Head of caudate nucleus (tissue), 42 donors: ENCODE data around the gene RABGAP1.

Source experiments
- DNase-seq, 42 donors: peaks; one replicate each; pipeline versions ENCODE4 v3.0.0 to v3.0.0-alpha.2; 2020 to 2021; ENCODE audit warnings: mixed read lengths in 7 of 42
- intact Hi-C: fragments of 100-400 bp; cut with DNase I; formaldehyde crosslinking; loops from one replicate; pipeline ENCODE4 v1.15.0; 2022

RABGAP1 gene

DNA sequence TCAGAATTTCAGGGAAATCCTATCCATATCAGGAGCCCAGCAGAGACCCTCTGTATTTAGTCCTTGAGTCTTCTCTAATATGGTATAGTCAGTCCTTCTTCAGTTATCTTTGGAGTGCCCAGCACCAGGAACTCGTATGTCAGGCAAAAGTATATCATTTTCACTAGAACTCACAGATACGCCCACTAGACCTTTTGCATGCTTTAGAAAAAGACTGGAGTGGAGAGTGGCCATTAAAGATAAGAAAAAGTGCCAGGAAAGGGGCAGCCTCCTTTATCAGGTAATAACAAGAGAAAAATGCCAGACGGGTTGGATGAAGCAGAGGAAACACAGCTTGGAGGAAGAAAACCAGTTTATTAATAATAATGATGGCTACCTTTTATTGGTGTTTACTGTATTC lies 156.2 kb downstream of the RABGAP1 start:
- intact Hi-C loops, result no loop called here

DNA sequence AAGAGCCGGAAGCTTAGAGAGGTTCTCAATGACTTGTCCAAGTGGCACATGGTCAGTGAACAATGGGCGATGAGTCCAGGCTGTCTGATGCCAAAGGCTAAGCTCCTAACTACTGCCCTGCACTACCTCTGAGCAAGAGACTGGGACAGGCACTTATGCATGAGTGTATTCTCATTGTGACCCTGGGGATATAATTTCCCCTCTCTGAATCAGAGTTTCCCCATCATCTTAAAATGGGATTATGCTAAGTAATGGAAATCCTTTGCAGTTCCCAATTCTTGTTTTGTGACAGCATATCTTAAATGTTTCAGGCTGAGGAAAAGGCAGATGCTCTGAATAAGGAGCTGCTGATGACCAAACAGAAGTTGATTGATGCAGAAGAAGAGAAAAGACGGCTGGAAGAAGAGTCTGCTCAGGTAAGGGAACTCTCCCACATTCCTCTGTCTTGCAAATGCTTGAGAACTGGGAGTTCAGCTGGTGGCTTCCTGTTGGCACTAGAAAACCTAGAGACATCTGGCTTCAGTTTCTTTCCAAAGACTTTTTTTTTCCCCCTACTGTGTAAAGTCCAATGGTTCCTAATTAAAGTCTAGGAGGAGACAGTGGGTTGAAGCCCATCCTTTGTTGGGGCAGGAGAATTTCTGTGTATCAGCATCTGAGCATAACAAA lies 156.7 kb downstream of the RABGAP1 start:
- no peak for DNase-seq
- intact Hi-C loops, result no loop called here

More for the DNA sequence above, 156.2 kb downstream of the RABGAP1 start:
- DNase-seq, result no peak

DNA sequence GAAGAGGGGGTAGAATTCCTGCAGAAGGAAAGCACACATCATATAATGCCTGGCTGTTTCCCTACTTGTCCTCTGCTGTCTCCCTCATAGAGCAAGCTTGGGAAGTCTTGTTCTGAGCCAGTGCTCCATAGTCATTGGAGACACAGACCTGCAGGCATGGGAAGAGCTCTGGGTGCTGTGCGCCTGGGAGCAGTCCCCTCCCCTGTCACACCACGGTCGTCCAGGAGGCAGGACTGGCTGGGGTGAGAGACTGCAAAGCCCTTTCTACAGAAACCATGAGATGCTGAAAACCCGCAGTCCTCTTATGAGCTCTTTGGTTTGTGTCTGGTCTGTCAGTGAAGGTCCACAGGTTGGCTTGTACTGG lies 157.3 kb downstream of the RABGAP1 start:
- no peak for DNase-seq
- intact Hi-C loops, result no loop called here

DNA sequence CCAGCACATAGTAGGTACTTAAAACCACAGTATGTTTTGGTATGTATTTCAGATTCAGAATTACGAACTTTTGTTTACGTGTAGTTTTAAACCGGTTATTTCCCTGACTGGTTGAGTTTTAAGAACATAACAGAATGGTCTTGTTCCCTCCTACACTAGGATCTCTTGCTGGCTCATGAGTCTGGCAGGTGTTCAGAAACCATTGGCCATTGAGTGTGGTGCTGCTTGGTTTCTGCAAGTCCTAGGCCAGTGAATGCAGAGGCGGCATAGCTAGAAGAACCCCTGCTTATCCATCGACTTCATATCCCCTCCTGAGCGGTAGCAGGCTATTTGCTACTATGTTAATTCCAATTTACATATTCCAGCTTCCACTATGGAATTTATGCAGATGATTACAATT lies 158.2 kb downstream of the RABGAP1 start:
- intact Hi-C loops, result no loop called here
- DNase-seq, result peak in 3 of 42 donors; percentile 33 to 47 (median 46)

DNA sequence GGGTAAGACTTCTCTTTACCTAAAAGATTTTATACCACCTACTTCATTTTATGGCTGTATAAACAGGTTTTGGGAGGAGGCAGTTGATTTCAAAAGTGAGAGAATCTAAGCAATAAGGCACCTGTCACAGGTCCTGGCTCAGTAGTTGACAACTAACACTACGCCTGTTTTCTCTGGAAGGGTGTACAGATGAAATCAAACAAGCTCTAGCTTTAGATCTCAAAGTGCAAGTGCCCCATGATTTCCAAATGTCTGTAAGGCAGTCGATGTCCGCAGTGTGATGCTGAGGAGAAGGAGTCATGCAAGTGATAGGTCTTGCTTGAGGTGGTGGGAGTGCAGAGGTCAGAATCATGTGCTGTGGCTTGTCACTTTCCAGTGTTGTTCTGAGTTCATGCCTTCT lies 158.7 kb downstream of the RABGAP1 start:
- DNase-seq, result no peak
- intact Hi-C loops, result no loop called here

DNA sequence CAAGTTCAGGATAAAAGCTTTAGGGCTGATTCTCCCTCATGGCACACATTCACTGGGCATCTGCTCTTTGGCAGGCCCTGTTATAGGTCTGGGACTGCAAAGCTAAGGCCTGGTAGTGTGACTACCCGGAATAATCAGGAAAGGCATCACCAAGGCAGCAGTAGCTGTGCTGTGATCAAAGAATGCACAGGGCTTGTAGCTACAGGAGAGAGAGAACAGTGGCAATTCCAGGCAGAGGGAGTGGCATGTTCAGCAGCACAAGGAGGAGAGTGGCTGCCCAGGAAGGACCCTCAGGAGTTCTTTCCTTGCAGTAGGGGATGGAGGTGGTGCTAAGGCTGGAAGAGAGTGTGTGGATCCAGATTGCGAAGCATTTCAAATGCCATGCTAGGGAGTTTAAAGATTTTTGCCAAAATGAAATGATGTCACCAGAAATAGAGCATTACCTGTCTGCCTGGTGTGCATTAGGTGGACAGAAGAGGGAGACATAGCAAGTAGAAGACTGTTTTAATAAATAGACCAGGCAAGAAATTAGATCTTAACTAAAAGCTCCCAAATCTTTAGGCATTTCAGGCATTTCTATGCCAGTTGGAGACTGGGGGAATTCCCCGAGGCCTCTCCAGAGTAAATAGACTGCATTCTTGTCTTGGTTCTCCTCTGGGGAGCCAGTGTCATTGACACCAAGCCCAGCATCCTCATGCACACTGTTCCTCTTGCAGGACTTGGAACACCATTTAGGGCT lies 161.7 kb downstream of the RABGAP1 start:
- DNase-seq, result peak in 3 of 42 donors; percentile 20 to 60 (median 42)
- intact Hi-C loops, result no loop called here

DNA sequence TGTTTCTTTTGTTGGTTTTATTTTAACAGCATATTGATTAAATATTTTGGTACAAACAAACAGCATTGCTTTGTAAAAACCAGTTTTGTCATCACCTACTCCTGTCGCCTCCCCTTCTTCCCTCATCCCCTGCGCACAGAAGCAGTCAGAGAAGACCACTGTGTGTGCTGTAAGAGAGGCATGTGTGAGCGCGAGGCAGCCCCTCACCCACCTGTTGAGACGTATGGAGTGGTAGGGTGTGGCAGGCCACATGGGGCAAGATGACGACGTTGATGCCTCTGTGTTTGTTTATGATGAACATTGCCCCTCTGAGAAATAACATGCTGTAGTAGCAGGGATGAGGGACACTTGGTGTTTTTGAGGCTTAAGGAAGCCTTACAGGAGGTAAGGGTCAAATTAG lies 164.0 kb downstream of the RABGAP1 start:
- DNase-seq, result peak in 1 of 42 donors; percentile 29
- intact Hi-C loops, result no loop called here

DNA sequence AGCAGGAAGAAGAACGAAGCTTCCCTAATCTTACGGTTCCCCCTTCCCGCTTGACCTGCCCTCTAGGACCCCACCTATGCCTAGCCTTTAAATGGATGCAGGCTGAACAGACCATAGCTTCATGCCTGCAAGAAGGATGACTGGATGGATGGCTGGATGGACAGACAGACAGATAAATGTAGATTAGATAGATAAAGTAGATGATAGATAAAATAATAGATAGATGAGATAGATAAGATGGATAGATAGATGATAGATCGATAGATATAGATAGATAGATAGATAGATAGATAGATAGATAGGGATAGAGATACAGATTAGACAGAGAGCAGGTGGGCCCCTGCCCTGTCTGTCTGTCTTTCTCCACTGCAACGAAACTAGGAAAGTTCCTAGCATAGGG lies 164.7 kb downstream of the RABGAP1 start:
- DNase-seq, result peak in 1 of 42 donors; percentile 4
- intact Hi-C loops, result no loop called here

DNA sequence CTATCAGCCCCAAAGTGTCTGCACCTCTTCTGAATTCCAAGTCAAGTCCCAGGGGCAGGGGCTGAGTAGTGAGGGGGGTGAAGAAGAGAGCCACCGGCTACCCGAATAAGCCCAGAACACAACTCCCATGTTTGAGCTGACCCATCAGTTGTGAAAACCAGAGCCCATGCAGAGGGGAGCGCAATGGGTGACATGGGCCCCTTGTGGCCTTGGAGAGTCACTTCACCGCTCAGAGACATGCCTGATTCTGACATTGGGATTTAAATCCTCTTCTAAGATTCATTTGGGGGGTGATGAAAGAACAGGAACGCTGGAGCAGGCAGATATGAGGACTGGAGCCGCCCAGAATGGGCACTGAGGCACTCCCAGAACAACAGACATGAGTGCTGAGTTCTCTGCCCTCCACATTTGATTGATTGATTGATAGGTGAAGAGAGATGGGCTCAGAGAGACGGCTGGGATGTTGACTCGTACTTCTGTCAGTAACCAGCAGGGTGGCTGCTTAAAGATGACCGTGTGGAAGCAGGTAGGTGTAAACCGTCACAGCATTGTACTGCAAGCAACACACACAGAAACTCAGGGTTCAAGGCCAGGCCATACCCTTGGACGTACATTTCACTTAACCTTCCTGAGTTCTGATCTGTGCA lies 166.9 kb downstream of the RABGAP1 start:
- no peak for DNase-seq
- intact Hi-C loops, result no loop called here

DNA sequence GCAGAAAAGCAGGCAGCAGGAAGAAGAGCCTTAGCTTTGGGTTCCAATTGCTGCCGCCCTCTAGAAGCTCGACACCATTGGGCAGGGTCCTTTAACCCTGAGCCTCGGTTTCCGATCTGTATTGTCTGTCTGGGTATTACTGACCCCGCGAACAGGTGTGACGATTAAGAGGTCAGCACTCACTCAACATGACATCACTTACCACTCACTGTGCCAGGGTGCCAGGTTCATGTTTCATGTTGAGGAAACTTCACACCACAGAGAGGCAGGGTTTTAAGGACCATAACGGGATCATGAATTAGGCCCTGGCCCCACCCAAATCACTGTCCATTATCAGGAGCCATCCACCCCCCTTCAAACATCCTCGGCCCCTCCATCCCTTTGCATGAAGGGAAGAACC lies 168.2 kb downstream of the RABGAP1 start:
- intact Hi-C loops, result no loop called here
- no peak for DNase-seq

DNA sequence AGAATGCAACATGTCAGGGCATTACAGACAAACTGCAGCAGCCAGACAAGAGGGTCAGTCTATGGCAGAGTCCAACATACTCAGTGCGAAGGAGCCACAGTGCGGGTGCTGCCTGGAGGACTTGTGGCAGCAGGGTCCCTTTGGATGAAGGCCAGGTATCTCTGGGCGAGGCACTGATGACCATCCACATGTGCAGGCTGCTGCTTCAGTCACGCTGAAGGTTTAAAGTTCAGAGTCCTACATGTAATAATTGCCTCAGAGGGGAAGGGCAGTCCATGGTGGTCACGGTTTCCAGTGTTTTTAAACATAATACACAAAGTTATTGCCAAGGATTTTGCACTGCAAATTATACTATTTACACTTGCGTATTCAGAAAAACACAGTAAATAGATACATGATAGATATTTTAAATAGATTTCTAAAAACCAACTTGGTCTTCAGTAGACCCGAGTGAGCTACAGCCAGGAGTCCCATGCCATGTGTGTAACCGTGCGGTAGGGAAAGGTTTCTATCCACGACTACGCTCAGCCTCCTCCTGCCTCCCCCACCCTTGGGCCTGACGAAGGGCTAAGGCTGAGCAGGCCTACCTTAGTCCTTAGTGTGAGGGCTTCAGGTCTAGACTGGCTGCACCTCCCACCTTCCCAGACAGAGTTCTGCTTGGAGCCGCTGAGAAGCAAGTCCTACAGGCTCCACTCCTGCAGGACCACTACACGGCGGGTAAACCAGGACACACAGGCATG lies 168.9 kb downstream of the RABGAP1 start:
- no peak for DNase-seq
- intact Hi-C loops, result no loop called here

DNA sequence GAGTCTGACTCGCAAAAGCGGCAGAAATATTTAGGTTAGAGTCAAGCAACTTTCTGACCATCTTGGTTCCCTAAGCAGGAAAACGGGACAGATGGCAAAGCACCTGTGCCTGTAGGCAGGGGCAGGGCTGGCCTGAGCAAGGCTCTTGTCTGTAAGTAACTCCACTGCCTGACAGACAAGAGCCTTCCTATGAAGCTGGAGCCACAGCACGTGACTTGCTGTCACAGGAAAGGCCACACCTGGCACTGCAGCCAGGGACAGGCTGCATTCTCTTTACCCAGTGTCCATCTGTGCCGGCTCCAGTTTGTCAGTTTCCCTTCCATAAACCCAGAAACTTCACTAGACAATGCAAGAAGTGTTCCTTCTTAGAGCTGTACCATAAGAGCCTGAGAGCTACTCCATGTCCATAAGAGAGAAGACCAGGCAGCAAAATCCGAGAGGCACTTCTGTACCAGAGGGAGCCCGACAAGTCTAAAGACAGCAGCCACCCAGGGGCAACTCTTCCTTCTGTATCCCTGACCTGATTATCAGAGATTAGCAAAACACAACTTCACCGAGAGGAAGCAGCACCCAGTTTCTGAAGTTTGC lies 170.7 kb downstream of the RABGAP1 start:
- intact Hi-C loops, result no loop called here

DNA sequence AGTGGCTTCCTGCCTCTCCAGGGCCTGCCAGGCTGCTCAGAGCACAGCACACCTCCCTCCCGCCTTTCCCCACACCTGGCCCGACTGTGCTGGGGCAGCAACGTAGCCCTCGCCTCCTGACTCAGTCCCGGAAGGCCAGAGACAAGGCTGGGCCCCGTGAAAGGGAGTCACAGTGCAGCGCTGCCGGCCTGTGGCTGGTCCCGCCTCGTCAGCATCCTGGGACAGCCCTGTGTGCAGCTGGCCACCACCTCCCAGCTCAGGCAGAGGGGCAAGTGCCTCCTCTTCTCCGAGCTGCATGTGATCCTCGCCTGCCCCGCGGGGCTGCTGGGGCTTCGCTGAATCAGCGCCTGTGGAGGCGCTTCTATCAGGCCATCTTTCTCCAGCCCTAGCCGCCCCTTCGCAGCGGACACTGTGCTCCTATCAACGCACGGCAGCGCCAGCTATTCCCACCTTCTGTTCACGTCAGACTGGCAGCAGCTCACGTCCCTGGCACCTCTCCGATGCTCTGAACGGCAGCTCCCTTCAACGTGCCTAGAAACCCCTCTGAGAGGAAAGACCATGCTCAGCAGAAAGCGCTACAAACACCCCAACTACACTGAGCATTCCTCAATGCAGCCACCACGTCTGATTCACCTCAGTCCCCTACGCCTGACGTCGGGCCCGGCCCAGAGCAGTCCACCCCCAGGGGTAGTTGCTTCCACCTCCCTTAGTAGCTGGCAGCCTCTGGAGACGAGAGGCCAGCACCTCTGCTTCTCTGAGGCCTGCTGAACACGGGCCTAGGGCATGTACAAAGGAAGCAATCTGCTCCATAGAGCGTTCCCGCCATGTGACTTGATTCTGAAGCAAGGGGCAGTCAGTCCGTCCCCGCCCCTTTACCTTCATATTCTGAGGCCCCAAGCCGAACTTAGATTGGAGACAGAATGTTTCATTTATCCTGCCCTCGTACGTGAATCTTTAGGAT lies 171.5 kb downstream of the RABGAP1 start:
- DNase-seq, result peak in 9 of 42 donors; percentile 20 to 65 (median 45)
- intact Hi-C loops, result no loop called here

More for the DNA sequence above, 170.7 kb downstream of the RABGAP1 start:
- DNase-seq, result no peak

DNA sequence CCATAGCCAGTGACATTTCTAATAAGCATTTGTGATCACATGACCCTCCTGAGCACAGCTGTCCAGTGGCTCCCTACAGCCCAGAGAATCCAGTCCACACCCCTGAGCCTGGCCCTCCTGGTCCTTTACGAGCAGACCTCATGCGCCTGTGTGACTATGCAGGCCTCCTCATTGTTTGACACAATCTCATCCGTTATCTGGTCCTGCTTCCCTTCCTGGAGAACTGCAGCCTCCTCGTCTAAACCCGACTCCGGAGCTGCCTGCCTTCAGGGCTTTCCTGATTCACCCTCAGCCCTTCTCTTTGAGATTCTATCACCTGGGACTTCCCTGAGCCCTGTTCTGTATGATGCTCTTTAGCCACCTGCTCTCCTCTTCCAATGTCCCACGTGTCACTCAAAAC lies 172.4 kb downstream of the RABGAP1 start:
- intact Hi-C loops, result no loop called here
- no peak for DNase-seq

DNA sequence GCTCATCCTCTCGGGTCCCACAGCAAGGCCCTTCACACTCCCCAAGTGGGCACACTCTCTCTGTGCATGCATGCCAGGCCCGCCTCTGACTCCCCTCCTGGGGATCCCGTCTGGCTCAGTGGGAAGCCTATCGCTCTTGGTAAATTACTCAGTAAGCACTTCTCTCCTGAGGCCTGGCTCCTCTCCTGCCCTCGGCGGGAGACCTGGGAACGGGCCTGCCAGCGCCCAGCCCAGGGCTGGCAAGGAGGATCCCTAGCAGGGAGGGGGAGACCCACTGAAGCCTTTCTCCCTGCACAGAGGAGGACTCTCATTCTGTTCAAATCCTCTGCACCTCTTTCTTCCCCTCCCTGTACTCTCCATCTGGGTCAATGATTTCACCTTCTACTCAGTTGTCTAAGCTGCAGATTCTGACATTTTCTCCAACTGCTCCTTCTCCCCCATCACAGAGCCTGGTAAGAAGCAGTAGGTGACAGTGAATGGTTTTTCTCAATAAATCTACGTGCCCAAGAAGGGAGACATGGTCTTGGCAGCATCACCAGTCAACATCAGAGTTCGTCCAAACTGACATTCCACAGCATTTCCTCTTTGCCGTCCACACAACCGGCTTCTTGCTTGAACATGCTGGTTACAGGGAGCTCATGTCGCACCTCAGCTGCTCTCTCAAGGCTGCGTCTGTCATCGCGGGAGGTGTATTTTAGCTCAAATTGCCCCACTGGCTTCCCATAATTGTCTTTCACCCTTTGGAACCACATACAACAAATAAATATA lies 174.5 kb downstream of the RABGAP1 start:
- peak in 1 of 42 donors; percentile 42 for DNase-seq
- intact Hi-C loops, result no loop called here

DNA sequence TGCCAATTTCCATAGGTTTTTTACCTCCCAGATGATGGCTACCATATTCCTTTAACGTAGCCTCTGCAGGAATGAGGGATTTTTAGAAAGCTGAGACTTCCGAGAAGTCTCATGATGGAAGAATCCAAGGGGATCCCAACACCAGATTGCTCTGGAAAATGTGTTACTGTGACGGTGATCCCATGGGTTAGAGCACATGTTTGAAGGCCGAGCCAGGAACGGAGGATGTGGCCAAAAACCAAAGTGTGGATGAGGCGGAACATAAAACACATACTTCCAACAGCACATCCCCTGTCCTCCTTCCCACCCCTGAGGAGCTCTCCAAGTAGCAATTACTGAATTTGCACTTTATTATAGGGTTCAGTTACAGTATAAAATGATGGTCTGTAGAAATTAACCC lies 175.2 kb downstream of the RABGAP1 start:
- intact Hi-C loops, result no loop called here
- DNase-seq, result no peak

DNA sequence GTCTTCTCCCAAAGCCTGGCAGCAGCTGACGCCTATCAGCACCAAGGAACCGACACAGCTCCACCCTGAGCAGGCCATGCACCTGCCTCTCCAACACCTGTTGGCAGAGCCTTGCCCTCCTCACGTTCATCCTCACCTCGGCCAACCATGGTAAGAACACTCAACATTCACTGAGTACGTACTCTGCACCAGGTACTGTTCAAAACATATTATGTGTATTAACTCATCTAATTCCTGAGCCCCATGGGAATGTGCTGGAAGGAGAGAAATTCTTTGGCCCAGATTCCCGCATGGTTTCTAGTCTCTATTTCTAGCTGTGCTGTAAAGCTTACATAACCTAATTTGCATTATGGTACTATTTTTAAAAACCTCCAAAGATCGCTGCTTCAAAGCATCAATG lies 178.7 kb downstream of the RABGAP1 start:
- intact Hi-C loops, result no loop called here
- peak in 6 of 42 donors; percentile 47 to 76 (median 56) for DNase-seq
